Testis (tissue), 2 donors: ENCODE data around the gene GORASP1.

Experiments used
- CTCF ChIP-seq, 3 experiments: fragments of 450-650 bp in 2 of 3; fragments of 200-600 bp in 1 of 3; sonication (generic) in 1 of 3; IDR thresholded peaks; one replicate each; pipeline ENCODE4 v1.5.1; 2016 to 2019; ENCODE audit warnings: antibody characterized with exemption in 3 of 3, mild to moderate bottlenecking in 2 of 3, moderate library complexity in 1 of 3
- POLR2A ChIP-seq: fragments of 450-650 bp; IDR thresholded peaks from one replicate; pipeline ENCODE4 v1.6.1; 2017; ENCODE audit warnings: antibody characterized with exemption, mild to moderate bottlenecking, moderate library complexity

- TF ChIP-seq CTCF (IDR thresholded peaks at IDR 0.05) (no peak), POLR2A (no peak)
These were observed 54.8 kb downstream of the GORASP1 start for GRCh38 chr3:39052583-39052982.
